GM21619 (cell line): ENCODE data around the gene RHBDD1.
A peak's percentile ranks its signal among the peaks of the same experiment; 100 is the strongest.

Experiments
- ATAC-seq: cut with Tn5 transposase; IDR thresholded peaks from one replicate; pipeline ENCODE4 v1.9.1; 2021; ENCODE audit not compliant: unreplicated experiment

RHBDD1 gene

GRCh38 chr2:226883296-226883795 is 47.5 kb downstream of the RHBDD1 start:
- ATAC-seq = no peak

DNA sequence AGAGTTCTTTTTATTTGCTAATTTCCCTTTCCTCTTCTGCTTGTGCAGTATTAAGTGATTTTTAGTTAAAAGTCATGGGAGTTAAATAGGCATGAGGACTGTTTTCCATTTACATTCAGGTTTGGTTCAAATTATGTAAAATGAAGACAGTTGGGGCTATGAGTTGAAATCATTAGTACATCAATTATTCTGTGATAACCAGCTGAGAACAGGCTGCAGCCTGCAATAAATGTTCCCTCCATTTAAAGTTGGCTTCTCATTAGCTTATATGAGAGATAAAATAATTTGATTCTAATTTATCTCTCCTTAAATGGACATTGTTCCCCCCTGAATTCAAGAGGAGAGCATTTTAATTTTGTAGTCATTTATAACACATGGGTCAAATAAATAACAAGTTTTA is 48.3 kb downstream of the RHBDD1 start:
- ATAC-seq = no peak

GRCh38 chr2:226885769-226886435 is 50.0 kb downstream of the RHBDD1 start:
- ATAC-seq = no peak

DNA sequence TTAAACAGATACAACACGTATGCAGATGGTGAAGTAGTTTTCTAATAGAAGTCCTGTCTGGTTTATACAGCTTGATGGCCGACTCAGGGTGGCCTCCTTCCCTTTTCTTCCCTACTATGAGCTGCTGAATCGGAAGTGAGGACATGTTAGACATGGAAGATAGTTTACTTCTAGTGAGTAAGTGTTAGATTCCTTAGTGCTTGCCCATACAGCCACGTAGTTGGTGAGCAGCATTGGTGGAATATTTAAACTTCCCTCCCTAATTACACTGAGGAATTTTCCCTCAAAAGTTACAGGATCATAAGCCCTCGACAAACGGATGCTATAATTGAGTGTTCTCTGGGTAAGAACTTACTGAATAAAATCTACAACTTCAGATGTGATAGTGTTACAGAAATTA is 52.1 kb downstream of the RHBDD1 start:
- no peak for ATAC-seq

- no peak for ATAC-seq
These were observed 52.6 kb downstream of the RHBDD1 start for GRCh38 chr2:226888378-226888965.

- ATAC-seq = no peak
These were observed 53.1 kb downstream of the RHBDD1 start for GRCh38 chr2:226888971-226889370.

GRCh38 chr2:226890286-226890685 is 54.4 kb downstream of the RHBDD1 start:
- ATAC-seq = no peak

DNA sequence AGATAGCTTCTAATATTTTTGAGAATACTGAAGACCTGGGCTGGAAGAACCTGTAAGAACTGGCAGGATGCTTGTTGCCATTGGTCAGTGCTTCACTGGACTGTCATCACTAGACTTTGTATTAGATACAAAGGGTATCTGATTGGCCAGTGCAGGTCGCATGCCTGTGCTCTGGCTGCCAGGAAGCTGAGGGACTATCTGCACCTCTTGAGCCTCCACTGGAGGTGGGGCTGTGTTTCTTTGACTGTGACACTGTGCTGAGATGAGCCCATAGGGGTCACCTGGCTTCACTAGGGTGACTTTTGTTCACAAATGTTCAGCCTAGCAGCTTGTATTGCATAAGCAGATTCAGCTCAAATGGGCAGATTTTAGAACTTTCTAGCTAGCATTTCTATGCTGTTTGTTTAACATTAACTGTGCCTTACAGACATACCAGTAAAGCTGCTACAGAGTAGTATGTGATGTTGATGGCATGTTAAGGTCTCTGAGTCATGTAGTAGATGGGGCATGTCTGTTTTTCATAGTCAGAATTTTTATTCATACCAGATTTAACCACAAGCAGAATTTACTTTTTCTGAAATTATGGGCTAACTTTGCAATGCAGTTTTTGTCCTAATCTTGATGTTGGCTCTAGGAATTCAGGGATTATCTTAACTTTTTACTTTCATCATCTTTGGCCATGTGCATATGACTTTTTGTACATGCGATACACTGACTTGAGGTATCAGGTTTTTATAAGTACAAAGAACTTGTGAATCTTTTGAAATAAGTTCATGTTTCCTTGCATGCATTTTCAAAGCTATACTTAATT is 56.1 kb downstream of the RHBDD1 start:
- ATAC-seq = no peak

DNA sequence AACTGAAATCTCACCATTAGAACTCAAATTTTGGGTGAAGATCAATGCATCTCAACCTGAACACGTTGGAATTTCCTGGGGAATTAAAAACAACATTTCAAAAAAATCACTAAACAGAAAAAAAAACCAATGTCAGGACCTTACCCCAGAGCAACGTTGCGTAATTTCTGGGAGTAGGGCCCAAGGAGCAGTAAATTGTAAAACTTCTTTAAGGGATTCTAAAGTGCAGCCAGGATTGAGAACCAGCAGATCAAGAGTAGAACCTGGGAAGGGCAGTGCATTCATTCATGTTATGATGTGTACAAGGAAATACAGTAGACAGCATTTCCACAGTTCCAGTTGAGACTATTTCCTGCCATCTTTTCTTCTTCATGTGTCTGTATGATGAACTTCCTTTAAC is 56.9 kb downstream of the RHBDD1 start:
- no peak for ATAC-seq

DNA sequence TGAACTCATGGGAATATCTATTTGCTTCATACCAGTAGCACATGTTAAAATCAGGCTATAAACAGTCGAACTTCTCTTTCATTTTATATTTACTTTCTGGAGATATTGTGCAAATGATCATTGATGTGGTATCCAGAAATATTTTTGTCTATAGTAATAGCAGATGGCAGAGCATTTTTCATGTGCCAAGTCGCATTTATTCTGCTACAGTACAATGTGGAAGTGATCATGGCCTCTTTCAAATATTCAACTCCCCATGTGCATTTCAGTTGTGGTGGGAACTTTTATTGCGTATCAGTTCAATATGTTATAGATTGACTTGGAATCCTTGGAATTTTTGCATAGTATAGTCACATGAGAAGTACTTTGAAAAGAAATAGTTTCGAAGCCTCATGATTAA is 57.4 kb downstream of the RHBDD1 start:
- ATAC-seq = no peak

DNA sequence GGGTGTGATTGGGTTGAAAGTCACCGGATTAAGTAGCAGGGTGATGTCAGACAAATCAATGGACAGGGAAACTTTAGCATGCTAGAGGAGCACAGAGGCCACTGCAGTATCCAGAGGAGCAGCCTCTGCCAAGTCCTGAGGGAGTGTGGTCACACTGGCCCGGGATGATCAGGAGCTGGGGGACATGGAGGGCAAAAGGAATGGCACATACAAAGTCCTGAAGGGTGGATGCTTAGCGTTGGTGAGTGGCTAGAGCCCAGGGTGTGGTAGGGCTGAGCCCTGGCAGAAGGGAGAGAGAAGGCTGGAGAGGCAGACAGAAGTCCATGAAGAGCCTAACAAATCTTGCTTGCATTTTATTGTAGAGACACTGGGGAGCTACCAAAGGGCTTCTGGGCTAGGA is 58.9 kb downstream of the RHBDD1 start:
- ATAC-seq = no peak

- ATAC-seq = no peak
These were observed 59.7 kb downstream of the RHBDD1 start for GRCh38 chr2:226895579-226895978.

GRCh38 chr2:226898121-226898520 is 62.3 kb downstream of the RHBDD1 start:
- ATAC-seq = no peak

DNA sequence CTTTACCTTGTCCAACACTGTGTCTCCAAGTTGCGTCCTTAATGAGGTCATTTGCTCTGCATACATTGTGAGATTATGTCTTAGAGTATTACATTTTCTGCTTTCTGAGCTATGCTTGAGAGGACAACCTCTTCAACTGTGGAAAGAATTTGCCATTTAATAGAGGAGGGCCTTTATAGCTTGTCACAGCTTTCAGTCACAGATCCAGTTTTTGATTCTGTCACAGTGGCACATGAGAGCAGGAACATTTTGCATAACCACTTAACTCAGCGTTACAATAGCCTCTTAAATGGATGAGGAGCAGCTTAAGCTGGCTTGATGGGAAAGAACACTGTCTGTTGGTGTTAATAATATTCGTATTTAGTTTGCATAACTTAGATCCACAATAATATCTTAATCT is 63.0 kb downstream of the RHBDD1 start:
- no peak for ATAC-seq

- ATAC-seq = no peak
These were observed 66.5 kb downstream of the RHBDD1 start for GRCh38 chr2:226902041-226902966.

- no peak for ATAC-seq
These were observed 67.3 kb downstream of the RHBDD1 start for GRCh38 chr2:226903179-226903578.

- peak; percentile 42 for ATAC-seq
These were observed 68.7 kb downstream of the RHBDD1 start for GRCh38 chr2:226904592-226904991.

DNA sequence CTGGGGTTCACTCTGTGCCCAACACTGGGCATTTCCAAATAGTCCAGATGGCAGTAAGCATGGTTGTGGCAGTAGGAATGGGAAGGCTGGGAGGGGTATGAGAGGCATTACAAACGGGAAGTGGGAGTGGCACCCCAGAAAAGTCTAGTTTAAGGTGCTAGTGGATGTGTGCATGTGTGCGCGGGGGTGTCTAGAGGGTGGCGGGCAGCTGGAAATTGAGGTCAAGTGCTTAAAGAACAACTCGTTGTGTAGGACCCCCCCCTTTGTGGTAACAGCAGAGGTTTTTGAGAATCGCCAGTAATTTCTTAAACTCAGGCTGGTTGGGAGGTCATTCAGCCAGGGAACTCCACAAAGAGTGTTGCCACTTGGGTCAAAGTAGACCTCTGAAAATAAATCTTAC is 69.9 kb downstream of the RHBDD1 start:
- ATAC-seq = peak; percentile 21

DNA sequence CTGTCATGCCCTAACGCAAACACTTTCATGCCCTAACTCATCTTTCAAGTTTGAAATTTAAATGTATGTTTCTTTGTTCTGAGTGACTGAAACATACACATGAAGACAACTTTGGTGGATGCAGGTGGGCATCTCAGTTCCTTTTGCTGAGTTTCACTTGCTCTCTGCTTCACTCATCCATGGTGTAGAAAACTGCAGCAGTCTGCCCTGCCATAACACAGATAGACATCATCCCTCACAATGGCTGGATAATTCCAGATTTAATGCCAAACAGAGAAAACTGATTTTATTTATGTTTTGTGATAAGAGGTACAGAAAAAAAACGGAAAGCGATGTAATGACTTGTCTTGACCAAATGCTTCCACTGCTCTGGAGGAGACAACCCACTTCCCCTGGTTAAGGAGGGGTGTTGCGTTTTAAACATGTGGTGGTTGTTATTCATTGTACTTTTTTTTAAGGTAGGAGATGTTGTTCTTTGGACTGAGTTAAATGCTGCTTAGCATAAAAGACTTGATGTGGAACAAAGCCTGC is 70.4 kb downstream of the RHBDD1 start:
- ATAC-seq = peak; percentile 79

DNA sequence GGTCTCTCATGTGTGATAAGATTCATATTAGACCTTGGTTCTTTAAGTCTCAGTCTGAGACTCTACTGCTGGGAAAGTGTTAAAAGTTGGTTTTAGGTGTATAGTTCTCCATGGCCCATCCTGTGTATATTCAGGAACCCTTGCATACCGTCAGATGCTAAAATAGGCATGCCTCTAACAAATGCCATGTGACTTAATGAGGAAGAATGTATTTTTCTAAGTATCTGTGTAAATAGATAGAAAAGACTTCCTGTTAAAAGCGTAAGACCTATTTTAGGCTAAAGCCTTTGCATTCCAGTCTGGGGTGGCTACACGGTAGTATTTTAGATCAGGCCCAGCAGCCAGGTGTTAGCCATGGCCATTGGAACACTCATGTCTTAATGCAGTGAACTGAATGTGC is 73.3 kb downstream of the RHBDD1 start:
- no peak for ATAC-seq

DNA sequence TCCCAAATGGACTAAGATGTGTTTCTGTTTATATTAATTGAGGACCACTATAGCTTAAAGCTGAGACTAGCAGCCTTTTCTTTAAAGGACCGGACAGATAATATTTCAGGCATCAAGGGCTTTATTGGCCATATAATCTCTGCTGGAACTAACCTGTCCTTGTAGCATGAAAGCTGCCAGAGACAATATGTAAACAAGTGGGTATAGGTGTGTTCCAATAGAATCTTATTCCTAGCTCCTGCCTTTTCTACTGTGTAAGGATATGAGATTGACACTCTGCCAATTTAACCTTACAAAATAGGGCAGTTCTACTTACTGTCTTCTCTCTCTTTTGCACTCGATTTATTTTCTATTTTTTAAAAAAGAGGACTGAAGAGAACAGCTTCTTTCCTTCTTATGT is 74.0 kb downstream of the RHBDD1 start:
- ATAC-seq = no peak
